Left kidney (tissue), 2 donors: ENCODE data around the gene TNFAIP6. TPM values are rescaled to one million over a fixed set of nuclear protein-coding genes. Genes with fewer than 3 reads are reported as not detected.

Source experiments
- DNase-seq: peaks from one replicate; pipeline ENCODE4 v3.0.0-alpha.2; 2013
- polyA plus RNA-seq: library from polyadenylated mRNA; unstranded; fragments of 120-200 nt; gene quantifications from one replicate; pipeline ENCODE4 v1.2.1, GENCODE V29; 2013; ENCODE audit not compliant: insufficient read length

The TNFAIP6 gene
- polyA plus RNA-seq, 1 donor: 1.4 TPM

DNA sequence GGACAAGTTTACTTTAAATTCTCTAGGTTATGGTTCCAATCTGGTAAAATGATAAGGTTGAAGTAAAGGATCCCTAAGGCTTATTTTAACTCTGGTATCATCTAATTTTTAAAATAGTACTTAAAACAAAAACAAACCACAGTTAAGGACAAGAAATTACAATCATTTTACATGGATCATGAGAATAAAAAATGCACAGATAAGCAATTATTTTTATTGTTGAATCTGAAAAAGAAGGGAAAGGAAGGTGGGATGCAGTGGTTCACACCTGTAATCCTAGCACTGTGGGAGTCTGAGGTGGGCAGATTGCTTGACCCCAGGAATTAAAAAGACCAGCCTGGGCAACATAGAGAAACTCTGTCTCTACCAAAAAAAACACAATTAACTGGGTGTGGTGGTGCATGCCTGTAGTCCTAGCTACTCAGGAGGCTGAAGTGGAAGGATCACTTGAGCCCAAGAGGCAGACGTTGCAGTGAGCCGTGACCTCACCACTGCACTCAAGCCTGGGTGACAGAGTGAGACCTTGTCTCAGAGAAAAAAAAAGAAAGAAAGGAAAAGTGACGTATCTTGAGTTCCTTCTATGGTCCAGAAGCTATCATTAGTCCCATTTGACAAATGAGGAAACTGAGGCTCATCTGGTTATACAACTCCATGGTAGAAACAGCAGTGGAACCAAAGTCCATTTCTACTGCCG, 2.5 kb downstream of the TNFAIP6 start:
- DNase-seq: no peak

DNA sequence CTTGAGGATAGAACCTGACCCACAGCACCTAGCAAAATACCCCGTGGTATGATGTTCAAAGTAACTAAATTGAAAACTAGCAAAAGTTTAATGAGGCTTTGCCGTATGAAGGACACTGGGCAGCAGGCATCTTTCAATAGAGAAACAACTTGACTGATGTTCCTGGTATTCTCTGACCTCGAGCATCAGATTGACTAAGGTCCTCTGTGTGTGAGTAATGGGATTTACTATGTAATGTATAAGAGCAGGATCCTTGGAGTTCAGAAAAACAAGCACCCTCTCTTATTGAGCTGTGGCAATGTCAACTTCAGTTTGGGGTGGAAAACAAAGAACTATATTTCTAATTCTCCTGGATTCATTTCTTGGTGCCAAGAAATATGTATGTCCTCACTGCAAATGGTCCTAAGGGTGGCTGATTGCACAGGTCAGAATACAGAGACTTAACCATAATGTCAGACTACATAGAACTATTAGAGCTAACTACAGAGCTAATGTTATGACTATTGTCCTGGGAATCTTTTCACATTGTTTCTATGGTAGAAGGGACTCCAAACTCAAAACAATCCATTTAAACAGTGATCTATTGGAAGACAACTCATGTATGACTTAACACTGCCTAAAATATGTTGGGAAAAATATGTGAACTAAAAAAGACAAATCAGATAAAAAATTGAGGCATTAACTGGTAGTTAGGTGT, 4.4 kb downstream of the TNFAIP6 start:
- no peak for DNase-seq

DNA sequence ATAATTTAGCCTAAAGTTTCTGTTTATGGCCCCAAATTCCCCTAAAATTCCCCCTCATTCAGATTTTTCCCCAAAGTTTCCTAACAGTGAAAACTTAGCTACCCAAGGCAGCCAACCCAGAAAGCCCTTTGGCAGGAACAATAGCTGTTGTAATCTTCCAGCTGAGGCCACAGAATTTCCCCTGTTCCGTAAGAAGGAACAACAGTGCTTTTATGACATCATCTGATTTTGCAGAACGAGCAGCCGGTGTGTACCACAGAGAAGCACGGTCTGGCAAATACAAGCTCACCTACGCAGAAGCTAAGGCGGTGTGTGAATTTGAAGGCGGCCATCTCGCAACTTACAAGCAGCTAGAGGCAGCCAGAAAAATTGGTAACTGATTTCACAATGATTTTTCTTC, 6.3 kb downstream of the TNFAIP6 start:
- no peak for DNase-seq

DNA sequence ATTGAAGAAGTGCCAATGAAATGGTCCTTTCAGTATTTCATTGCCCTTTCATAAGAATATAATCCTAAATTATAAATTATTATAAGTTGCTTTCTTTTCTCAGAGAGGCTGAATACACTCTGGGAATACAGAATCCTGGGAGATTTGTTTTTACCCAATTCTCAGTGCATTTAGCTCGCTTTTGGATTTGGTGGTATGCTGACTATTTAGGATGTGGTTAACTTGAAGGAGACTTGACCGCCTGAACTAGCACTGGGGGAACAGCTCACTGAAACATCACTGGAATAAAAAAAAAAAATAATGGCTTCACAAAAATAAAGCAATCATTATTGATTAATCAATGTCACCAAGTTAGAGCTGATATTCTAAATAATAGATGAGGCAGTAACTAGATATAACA, 10.2 kb downstream of the TNFAIP6 start:
- no peak for DNase-seq

DNA sequence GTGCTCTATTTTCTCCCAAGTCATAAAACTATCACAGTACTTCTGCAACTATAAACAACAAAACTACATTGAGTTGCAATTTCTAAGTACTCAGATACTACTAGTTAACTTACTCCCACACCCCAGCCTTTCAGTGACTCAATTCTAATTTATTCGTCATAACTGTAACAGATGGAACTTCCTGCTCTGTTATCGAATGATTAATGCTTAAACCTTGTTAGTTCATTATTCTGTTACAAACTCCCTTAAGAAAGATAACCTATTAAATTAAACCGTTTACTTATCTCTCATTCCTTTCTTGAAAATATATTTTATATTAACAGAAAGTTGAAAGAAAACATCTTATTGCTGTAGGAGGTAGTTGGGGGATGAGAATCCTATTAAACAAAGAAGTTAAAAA, 17.0 kb downstream of the TNFAIP6 start:
- peak; percentile 22 for DNase-seq

DNA sequence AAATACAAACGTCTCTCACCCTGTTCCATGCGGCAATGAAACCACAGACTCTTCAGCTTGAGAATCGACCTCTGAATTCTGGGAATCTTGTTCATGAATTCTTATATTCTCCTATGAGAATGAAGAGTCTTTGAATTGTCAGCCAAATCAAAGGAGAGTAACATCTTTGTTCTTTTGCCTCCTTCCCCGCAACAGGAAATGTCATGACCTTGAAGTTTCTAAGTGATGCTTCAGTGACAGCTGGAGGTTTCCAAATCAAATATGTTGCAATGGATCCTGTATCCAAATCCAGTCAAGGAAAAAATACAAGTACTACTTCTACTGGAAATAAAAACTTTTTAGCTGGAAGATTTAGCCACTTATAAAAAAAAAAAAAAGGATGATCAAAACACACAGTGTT, 21.8 kb downstream of the TNFAIP6 start:
- no peak for DNase-seq

DNA sequence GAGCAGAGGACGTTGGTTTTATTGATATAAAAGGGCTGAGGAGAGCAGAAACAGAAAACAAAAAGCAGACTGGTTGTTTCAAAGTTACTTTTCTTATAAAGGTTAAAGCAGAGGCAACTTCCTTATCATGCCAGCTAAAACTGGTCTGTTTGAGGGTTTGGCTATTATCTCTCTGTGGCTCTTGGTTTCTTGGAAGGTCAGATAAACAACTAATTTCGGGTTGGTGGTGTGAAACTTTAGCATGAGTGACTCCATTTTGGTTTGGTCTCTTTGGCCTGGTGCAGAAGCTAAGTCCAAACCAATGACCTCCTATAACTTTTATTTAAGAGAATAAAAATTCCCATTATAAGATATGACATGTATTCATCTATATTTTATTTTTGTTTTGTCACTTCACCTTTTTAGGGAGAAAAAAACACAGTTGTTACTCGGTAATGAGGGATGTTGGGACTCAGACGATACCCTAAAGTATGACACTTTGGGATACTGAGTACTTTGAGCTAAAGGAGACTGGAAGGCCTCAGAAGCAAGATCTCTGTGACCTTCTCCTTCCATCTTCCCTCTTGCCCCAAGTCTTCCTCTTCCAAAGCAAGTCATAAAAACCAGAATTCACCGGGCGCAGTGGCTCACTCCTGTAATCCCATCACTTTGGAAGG, 23.3 kb downstream of the TNFAIP6 start:
- DNase-seq: no peak

DNA sequence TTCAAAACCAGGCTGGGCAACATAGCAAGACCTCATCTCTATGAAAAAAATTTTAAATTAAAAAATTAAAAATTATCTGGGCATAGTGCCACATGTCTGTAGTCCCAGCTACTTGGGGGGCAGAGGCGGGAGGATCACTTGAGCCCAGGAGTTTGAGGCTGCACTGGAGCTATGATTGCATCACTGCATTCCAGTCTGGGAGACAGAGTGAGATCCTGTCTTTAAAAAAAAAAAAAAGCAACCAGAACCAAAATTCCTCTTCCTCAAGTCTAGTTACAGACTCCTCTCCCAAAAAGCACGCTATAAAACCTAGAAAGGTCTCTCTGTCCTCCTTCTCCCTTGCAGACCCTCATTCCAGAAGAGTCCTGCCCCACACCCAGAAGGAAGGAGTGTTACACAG, 23.9 kb downstream of the TNFAIP6 start:
- no peak for DNase-seq

DNA sequence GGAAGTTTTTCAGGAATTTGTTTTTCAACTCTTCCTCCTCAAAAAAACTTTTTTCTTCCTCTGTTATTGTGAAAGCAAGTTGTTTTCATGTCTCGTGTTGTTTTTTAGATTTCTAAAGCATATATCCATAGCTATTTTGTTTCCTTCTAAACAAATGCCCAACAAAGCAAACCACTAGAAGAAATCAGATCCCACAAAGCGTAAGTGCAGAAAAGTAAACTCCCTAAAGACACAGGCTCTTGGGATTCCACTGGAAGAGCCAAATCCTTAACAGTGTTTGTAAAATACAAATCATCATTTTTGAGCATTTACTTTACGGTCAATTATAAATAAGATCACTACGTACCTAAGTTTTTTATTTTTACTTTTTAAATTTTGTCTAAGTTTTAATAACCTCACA, 30.6 kb downstream of the TNFAIP6 start:
- DNase-seq: no peak

DNA sequence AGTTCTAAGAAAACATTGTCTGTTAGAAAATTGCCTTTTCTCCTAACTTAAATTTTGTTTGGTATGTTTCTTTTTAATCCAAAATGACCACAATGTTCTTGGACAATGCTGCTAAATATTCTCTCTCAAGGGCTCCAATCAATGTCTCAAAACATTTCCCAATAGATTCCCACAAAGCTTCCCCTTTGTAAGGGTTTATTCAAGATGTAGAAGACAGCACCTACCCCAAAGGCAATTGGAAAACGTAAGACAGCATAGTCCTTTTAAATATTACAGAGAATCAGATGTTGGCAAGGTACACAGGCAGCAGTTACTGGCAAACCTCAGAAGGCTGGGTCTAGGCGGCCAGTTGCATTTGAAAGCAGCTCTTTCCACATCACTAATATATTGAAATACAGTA, 34.0 kb downstream of the TNFAIP6 start:
- no peak for DNase-seq

DNA sequence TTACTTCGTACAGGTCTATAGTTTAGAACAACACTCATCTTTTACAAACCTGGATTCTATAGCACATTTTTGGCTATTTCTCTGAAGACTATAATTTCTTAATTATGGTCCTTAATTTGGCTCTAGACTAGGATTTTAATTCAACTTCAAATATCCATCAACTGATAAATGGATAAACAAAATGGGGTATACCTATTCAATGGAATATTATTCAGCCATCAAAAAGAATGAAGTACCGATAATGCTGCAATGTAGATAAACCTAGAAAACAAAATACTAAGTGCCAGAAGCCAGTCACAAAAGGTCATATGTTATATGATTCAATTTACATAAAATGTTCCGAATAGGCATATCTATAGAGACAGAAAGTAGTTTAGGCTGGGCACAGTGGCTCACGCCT, 37.1 kb downstream of the TNFAIP6 start:
- no peak for DNase-seq

DNA sequence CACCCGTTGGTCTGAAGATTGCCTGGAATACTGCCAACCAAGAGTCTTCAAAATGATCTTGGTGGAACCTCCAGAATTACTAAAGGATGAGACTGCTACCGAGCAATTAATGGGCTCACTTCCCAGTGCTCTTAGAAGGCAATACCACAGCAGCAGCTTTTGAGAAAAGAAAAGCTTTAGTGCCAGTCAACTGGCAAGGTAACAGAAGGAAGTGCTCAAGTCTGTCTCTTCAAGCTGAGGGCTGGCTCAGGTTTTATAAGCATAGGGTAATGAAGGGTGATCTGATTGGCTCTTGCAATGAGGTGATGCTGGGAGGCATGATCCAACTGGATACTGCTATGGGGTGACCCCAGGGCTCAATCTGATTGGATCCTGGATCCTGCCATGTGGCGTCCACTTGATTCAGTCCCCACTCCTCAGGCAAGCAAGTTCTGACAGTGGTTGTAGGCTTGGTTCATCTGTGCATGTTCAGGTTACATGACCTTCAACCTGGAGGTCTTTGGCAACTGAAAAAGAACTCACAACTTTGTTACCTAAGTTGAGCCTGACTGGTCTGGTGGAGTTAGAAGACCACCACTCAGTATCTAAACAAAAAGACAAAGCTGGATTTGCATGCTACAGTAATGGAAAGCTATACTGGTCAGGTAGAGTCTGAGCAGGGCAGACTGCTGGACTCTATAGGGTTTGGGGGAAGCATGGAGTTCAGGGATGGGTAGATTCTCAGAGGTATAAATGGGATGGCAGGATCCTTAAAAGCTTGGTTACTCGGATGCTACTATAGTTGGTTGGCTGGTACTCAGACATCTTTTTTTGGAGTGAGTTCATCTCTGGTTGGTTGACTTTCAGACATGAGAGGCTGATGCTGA, 38.4 kb downstream of the TNFAIP6 start:
- DNase-seq: no peak

DNA sequence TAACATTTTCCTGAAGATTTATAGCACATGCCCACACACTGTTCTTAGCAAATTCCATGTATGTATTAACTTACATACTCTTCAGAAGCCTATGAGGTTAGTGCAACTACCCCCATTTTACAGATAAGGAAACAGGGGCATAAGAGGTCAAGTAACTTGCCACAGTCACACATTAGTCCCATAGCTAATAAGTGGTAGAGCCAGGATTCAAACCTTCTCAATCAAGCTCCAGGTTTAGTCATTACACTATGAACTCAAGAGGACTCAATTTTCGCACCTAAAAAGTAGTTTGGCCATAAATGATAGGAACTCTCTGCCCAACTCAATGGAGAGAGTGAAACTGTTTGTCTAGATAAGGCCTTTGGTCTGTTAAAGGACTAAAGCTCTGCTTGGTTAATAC, 42.6 kb downstream of the TNFAIP6 start:
- DNase-seq: no peak

DNA sequence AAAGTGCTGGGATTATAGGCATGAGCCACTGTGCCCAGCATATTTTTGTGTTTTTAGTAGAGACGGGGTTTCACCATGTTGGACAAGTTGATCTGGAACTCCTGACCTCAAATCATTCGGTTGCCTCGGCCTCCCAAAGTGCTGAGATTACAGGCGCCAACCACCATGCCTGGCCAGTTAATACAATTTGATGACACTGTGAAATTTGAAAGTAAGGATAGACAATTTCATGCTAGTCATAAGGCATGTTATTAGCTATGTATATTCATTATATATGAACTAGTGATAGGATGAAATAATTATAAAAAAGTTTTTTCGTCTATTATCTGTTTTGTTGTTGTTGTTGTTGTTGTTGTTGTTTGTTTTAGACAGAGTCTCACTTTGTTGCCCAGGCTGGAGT, 43.8 kb downstream of the TNFAIP6 start:
- no peak for DNase-seq

DNA sequence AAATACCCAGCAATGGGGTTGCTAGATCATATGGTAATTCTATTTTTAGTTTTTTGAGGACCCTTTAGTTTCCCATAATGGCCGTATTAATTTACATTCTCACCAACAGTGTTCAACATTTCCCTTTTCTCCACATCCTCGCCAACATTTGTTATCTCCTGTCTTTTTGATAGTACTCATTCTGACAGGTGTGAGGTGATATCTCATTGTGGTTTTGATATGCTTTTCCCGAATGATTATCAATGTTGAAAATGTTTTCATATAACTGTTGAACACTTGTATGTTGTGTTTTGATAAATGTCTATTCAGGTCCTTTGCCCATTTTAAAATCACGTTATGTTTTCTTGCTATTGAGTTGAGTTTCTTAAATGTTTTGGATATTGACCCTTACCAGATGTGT, 46.5 kb downstream of the TNFAIP6 start:
- DNase-seq: no peak

DNA sequence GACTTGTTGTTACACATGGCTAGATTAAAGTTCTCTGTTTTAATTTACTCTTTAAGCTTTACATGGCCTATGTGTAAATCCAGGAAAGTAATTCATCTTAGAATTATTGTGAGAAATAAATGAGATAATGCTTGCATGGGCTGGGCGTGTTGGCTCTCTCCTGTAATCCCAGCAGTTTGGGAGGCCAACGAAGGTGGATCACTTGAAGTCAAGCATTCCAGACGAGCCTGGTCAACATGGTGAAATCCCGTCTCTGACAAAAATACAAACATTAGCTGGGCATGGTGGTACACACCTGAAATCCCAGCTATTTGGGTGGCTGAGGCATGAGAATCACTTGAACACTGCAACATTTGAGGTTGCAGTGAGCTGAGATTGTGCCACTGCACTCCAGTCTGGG, 48.0 kb downstream of the TNFAIP6 start:
- DNase-seq: no peak

DNA sequence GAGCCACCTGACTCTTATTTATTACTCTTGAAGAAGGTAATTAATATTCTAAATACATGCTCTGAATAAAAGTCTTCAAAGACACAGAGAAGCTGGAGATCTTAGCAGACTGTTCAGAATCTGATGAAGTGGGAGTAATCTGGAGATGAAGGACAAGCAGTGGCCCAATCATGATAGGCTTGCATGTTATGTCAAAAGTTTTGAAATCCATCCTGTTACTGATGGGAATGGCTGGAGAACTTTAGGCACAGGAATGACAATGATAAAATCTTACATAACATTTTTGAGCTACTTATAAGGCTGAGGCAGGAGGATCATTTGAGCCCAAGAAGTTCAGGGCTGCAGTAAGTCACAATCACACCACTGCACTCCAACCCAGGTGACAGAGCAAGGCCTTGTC, 49.9 kb downstream of the TNFAIP6 start:
- no peak for DNase-seq

DNA sequence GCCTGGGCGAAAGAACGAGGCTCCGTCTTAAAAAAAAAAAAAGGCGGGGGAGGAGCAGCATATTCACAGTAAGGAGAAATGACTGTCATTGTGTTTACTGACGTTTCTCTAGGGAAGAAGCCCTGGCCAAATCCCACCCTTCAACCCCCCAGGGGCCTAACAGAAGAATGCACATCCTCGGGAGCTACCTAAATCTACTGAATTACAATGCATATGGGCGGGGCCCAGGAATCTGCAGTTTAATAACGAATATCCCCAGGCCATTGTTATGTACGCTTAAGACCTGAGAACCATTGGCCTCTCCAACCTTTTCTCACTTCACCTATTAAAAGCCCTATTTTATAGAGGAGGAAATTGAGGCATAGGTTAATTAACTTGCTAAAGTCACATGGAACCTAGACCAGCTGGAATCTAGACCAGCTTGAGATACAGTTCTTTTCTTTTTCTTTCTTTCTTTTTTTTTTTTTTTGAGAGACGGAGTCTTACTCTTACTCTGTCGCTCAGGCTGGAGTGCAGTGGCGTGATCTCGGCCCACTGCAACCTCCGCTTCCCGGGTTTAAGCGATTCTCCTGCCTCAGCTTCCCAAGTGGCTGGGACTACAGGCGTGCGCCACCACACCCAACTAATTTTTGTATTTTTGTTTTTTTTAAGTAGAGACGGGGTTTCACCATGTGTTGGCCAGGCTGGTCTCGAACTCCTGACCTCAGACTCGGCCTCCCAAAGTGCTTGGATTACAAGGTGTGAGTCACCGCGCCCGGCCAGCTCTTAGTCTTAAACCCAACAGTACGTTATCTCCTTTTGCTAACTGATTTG, 51.6 kb downstream of the TNFAIP6 start:
- DNase-seq: no peak

DNA sequence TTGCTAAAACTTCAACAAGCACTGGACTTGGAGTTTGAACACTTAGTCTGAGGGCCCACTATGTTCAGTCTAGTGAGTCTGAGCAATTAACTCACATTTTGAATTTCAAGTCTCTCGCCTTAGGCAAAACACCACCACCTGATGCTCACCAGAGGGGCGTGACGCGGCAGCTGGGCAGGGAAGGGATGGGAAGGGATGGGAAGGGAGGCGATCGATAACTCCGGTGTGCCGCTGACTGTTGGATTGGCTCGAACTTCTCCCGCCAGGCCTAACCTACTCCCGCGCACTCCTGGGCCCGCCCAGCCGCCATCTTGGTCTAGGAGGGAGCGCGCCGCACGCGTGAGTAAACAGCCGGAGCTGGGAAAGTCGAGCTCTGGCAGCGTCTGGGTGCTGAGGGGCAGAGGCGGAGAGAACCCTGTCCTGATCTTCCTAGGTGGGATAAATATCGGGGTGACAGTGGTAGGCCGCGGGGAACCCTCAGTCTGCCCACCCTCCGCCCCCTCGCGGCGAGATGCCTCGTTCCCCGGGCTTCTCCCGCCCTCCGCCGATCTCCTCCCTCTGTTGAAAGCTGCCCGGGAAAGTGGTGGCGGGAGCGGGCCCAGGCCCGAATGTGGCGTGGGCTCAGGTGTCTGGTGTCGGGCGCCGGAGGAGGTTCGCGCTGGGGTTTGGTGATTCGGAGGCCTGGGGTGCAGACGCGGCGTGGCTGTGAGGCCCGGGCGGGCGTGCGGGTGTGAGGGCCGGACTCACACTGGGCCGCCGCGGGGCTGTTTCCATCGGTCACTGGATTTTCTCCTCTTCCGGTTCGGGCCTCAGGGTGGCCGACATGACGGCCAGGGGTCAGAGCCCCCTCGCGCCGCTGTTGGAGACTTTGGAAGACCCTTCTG, 52.5 kb downstream of the TNFAIP6 start, which contains the start of gene RIF1:
TSS of gene RIF1 (plus strand) at position 302 of the 884 bp plus-strand sequence. CDS start at position 824, 522 bp downstream.
- DNase-seq: peak; percentile 91

DNA sequence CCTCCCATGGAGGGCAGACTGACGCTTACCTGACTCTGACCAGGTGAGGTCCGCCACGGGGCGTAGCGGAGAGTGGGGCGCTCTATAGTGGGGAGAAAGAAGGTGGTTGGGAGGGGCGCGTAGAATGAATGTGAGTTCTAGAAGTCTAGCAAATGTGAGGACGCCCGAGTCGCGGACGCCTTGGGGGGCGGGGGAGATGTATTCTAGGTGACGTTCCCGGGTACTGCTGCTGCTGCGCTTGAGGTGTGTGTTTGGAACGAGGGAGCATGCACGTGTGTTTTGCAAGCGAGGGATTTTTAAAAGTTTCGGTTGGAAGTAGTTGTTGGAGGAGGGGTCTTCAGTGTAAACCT, 53.1 kb downstream of the TNFAIP6 start:
- peak; percentile 37 for DNase-seq

DNA sequence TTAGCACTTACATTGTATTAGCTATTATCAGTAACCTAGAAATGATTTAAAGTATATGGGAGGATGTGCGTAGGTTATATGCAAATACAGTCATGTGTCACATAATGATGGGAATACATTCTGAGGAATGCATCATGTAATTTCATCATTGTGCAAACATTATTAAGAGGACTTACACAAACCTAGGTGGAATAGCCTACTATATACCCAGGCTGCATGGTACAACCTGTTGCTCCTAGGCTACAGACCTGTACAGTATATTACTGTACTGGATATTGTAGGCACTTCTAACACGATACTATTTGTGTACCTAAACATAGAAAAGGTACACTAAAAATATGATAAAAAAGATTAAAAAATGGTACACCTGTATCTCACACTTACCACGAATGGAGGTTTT, 60.3 kb downstream of the TNFAIP6 start:
- DNase-seq: no peak
